ENCODE results near the gene CASKIN2.

CASKIN2 gene

DNA sequence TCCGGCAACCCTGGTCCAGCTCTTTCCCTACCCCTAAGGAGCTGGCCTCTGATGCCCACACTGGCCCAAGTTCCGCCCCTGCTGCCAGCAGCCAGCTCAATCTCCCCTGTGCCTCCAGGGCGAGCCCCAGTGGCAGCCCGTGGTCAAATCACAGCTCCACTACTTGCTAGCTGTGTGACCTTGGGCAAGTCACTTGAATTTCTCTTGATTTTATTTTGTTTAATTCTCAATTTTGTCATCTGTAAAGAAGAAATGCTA lies 10.3 kb downstream of the CASKIN2 start:
- no peak overlapping the region for H3K4me2 ChIP-seq (ENCODE audit: low read length)
- no peaks in the 10 kb centered on the region for H3K9me2 ChIP-seq (replicated peaks; ENCODE audit: control insufficient read depth, low read length)
- TF ChIP-seq, protein P1, sequence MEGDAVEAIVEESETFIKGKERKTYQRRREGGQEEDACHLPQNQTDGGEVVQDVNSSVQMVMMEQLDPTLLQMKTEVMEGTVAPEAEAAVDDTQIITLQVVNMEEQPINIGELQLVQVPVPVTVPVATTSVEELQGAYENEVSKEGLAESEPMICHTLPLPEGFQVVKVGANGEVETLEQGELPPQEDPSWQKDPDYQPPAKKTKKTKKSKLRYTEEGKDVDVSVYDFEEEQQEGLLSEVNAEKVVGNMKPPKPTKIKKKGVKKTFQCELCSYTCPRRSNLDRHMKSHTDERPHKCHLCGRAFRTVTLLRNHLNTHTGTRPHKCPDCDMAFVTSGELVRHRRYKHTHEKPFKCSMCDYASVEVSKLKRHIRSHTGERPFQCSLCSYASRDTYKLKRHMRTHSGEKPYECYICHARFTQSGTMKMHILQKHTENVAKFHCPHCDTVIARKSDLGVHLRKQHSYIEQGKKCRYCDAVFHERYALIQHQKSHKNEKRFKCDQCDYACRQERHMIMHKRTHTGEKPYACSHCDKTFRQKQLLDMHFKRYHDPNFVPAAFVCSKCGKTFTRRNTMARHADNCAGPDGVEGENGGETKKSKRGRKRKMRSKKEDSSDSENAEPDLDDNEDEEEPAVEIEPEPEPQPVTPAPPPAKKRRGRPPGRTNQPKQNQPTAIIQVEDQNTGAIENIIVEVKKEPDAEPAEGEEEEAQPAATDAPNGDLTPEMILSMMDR (IDR thresholded peaks at IDR 0.05; ENCODE audit: low read depth, low read length, poor library complexity, severe bottlenecking), result no peak
- TF ChIP-seq EZH2phosphoT487 (IDR thresholded peaks at IDR 0.05; ENCODE audit: borderline replicate concordance, low read length), result no peak
- no peaks in the 10 kb centered on the region for H3K79me2 ChIP-seq (ENCODE audit: control insufficient read depth, low read length)
- no peak overlapping the region for H3K27ac ChIP-seq (ENCODE audit: low read depth, low read length)
- H3K36me3 ChIP-seq (ENCODE audit: control insufficient read depth, low read length), result no peaks in the 10 kb centered on the region
- no peak overlapping the region for H3K4me3 ChIP-seq (ENCODE audit: low read length)
- H3F3A ChIP-seq (ENCODE audit: control insufficient read depth, insufficient read depth), result no peaks in the 10 kb centered on the region
- H4K20me1 ChIP-seq (ENCODE audit: control insufficient read depth, insufficient read depth, low read depth, low read length), result no peaks in the 10 kb centered on the region
- no peaks in the 10 kb centered on the region for H3K27me3 ChIP-seq (ENCODE audit: control insufficient read depth, low read length)
- H3K9me3 ChIP-seq (ENCODE audit: control insufficient read depth, insufficient read depth, low read length), result no peaks in the 10 kb centered on the region
- no peaks in the 10 kb centered on the region for H3K4me1 ChIP-seq (ENCODE audit: control insufficient read depth, low read length)

DNA sequence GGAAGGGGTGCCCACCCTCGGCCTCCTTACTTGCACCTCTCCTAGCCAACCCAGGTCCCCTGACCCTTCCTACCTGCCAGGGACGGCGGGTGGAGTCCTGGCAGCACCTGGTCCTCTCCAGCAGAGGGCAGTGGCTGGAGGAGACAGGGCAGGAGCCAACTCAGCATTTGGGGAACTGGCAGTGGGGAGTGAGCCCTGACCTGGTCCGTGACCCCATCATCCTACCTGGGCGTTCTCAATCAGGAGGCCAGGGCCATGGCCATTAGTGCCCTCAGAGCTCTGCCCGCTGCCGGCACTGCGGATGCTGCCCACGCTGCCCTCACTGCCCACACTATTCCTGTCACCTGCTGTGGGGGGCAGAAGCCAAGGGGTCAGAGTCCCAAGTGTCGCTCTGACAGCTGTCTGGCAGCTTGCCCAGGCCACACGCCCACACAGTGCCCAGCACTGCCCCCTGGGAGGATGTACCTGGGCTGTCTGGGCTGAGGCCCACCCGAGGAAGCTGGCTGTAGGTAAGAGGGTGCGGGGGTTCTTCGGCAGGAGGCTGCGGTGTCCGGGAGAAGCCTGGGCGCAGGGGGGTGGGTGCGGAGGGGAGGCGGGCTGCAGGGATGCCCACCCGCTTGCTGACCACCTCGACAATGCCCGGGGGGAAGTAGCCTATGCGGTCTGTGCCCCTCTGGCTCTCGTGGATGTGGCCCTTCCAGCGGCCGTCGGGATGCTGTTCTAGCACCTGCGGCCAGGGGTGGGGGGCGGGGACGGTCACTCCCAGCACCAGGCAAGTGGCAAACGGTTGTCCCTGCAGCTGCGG lies 10.8 kb downstream of the CASKIN2 start:
- no peak overlapping the region for H3K27ac ChIP-seq (ENCODE audit: low read depth, low read length)
- H3F3A ChIP-seq (ENCODE audit: control insufficient read depth, insufficient read depth), result no peaks in the 10 kb centered on the region
- no peaks in the 10 kb centered on the region for H3K36me3 ChIP-seq (ENCODE audit: control insufficient read depth, low read length)
- H3K4me3 ChIP-seq (ENCODE audit: low read length), result no peak overlapping the region
- TF ChIP-seq EZH2phosphoT487 (IDR thresholded peaks at IDR 0.05; ENCODE audit: borderline replicate concordance, low read length), result no peak
- TF ChIP-seq, protein P1 (IDR thresholded peaks at IDR 0.05; ENCODE audit: low read depth, low read length, poor library complexity, severe bottlenecking), result peak; percentile 73
- no peaks in the 10 kb centered on the region for H3K4me1 ChIP-seq (ENCODE audit: control insufficient read depth, low read length)
- no peaks in the 10 kb centered on the region for H3K79me2 ChIP-seq (ENCODE audit: control insufficient read depth, low read length)
- no peaks in the 10 kb centered on the region for H3K9me2 ChIP-seq (replicated peaks; ENCODE audit: control insufficient read depth, low read length)
- H3K4me2 ChIP-seq (ENCODE audit: low read length), result no peak overlapping the region
- no peaks in the 10 kb centered on the region for H3K9me3 ChIP-seq (ENCODE audit: control insufficient read depth, insufficient read depth, low read length)
- H4K20me1 ChIP-seq (ENCODE audit: control insufficient read depth, insufficient read depth, low read depth, low read length), result no peaks in the 10 kb centered on the region
- no peaks in the 10 kb centered on the region for H3K27me3 ChIP-seq (ENCODE audit: control insufficient read depth, low read length)

DNA sequence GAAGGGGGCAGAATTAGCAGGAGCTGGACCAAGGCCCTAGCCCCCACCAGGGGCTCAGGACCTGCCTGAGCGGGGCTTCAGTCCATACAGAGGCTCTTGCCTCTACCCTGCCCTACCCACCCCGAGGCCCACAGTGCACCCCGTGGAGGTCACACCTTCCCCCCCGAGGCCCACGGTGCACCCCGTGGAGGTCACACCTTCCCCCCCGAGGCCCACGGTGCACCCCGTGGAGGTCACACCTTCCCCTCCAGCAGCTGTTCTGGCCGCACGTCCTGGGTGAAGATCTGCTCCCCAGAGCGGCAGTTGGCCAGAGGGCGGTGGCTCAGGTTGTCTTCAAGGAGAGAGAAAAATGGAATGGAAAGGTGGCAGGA lies 11.4 kb downstream of the CASKIN2 start:
- Histone ChIP-seq H3K9me3 (ENCODE audit: control insufficient read depth, insufficient read depth, low read length) (no peaks in the 10 kb centered on the region), H3K4me1 (ENCODE audit: control insufficient read depth, low read length) (no peaks in the 10 kb centered on the region), H3K36me3 (ENCODE audit: control insufficient read depth, low read length) (no peaks in the 10 kb centered on the region), H3K4me2 (ENCODE audit: low read length) (no peak overlapping the region), H3K79me2 (ENCODE audit: control insufficient read depth, low read length) (no peaks in the 10 kb centered on the region), H3F3A (ENCODE audit: control insufficient read depth, insufficient read depth) (no peaks in the 10 kb centered on the region), H3K27ac (ENCODE audit: low read depth, low read length) (no peak overlapping the region), H3K9me2 (replicated peaks; ENCODE audit: control insufficient read depth, low read length) (no peaks in the 10 kb centered on the region), H3K27me3 (ENCODE audit: control insufficient read depth, low read length) (no peaks in the 10 kb centered on the region), H4K20me1 (ENCODE audit: control insufficient read depth, insufficient read depth, low read depth, low read length) (no peaks in the 10 kb centered on the region), H3K4me3 (ENCODE audit: low read length) (no peak overlapping the region)
- TF ChIP-seq, protein P1 (IDR thresholded peaks at IDR 0.05; ENCODE audit: low read depth, low read length, poor library complexity, severe bottlenecking), result no peak
- TF ChIP-seq EZH2phosphoT487 (IDR thresholded peaks at IDR 0.05; ENCODE audit: borderline replicate concordance, low read length), result no peak
